NCI-H146 treated with DMSO at 0.1 percent for 48 hours (cell line): Measurements from ENCODE around the gene SERINC3.

Experiments used
- DNase-seq: peaks from one replicate; lab custom pipeline; 2025; ENCODE audit not compliant: unreplicated experiment; lab: John Stamatoyannopoulos, UW

The SERINC3 gene

GRCh38 chr20:44533928-44534327, 12.1 kb upstream of the SERINC3 start:
- DNase-seq = no peak

GRCh38 chr20:44532981-44533331, 11.1 kb upstream of the SERINC3 start:
- DNase-seq = no peak

DNA sequence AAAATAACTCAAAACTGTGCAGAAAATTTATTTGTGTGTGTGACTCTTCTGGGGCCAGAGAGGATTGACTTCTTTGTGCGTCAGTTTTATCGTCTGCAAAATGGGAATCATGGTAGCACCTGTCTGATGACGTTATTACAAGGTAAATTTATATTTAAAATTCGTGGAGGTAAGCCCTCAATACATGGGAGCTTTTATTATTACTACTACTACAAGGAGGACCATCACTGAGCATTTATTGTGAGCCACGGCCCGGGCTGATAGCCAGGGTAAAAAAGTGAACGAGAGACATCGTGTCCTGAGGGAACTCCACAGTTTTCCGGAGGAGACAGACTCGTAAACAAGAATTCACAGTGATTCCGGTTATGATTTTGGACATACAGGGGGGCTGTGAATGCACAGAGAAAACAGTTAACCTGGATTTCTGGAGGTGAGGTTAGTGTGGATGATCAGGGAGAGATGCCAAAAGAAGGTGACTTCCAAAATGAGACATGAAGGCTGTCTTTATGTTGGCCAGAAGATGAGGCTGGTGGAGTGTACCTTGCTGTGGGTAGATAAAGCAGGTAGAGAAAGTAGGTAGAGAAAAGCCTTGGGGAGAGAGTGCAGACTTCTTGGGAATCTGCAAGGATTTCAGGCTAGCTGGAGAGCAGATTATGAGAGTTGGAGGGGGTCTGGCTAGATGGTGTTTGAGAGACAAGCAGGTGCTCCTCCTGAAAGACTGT, 10.6 kb upstream of the SERINC3 start:
- DNase-seq = no peak

DNA sequence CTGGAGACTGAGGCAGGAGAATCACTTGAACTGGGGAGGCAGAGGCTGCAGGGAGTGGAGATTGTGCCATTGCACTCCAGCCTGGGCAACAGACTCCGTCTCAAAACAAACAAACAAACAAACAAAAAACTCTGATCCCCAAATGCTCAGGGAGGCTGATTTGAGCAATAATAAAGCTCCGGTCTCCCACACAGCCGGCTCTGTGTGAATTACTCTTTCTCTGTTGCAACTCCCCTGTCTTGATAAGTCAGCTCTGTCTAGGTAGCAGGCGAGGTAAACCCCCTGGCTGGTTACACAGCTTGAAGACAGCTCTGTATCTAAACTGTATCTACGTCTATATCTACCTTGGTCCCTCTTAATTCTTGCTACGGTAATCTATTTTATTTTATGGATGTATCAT, 6.4 kb upstream of the SERINC3 start:
- DNase-seq = no peak

- DNase-seq = no peak
Observed at GRCh38 chr20:44527716-44528199, 5.9 kb upstream of the SERINC3 start.

DNA sequence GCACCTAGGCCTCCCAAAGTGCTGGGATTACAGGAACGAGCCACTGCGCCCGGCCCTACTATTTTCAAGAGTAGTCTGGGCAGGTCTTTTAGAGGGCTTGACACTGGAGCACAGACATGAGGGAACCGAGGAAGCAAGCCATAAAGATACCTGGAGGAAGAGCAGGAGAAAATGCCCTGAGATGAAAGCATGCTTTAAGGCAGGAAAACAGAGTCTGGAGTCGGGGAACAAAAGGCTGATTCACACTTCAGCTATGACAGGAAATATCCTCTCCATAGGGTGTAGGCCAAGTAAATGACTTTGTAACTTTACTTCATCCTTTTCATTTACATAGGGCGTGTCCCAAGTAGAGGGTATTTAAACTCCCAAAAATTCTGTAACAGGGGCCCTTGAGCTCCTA, 4.3 kb upstream of the SERINC3 start:
- DNase-seq = no peak

- DNase-seq = no peak
Observed at GRCh38 chr20:44523746-44524145, 1.9 kb upstream of the SERINC3 start.

- DNase-seq = no peak
Observed at GRCh38 chr20:44522841-44523240, 971 bp upstream of the SERINC3 start.

GRCh38 chr20:44520881-44521280, 989 bp downstream of the SERINC3 start:
- DNase-seq = no peak

- no peak for DNase-seq
Observed at GRCh38 chr20:44518248-44518647, 3.6 kb downstream of the SERINC3 start.

GRCh38 chr20:44517454-44517853, 4.4 kb downstream of the SERINC3 start:
- no peak for DNase-seq

- DNase-seq = no peak
Observed at GRCh38 chr20:44516491-44516890, 5.4 kb downstream of the SERINC3 start.

- DNase-seq = no peak
Observed at GRCh38 chr20:44513871-44514270, 8.0 kb downstream of the SERINC3 start.

DNA sequence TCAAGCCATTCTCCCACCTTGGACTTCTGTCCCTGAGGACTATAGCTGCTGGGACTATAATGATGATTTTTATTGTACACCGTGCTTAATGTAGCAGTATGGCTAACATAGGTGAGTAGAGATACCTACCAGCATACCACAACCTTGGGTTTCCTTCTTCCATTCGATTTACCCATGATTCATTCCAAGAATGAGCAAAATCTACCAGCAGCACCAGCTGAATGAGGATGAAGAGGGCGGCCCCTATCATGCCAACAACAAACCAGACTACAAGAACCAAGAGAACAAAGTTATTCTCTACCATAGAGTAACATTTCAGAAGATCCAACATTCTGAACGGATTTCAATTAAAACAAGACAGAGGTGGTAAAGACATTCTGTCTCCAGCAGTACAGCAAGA, 12.1 kb downstream of the SERINC3 start:
- no peak for DNase-seq

DNA sequence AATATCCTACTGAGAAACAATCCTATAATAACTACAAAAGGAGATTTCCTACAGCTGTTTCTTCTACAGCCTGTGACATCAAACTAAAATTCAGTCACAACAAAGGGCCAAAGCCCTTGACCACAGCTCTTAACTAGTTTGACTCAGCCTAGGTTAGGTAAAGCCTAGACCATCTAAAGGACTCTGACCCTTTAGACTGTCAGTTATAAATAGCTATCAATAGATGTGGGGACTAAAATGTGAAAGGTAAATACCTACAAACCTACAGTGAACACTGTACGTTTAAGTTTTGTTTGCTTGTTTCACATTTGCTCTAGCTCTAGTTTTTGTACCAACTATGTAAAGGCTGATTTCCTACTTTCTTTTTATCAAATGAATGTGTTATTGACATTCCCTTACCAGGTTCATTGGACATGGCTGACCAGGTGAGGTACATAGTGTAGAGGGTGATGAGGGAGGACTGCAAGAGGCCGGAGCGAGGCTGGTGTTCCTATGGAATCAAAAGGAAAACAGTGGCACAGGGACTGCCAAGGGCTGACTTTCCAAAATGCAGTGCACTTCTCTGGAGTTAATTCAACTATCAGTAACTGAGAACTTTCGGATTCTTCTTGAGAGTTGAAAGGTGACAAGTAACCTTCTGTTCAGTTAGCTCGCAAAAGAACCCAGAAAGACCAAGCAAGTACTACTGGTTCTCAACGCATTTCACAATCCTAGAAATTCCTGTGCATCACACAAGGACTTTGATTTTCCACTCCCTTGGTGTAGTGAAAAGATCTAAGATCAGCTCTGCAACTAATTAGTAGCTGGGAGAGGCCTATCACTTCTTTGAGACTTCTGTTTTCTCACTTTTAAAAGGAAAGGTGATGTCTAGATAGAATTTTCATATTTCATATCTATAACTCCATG, 17.2 kb downstream of the SERINC3 start:
- DNase-seq = no peak

- no peak for DNase-seq
Observed at GRCh38 chr20:44502968-44503367, 18.9 kb downstream of the SERINC3 start.

DNA sequence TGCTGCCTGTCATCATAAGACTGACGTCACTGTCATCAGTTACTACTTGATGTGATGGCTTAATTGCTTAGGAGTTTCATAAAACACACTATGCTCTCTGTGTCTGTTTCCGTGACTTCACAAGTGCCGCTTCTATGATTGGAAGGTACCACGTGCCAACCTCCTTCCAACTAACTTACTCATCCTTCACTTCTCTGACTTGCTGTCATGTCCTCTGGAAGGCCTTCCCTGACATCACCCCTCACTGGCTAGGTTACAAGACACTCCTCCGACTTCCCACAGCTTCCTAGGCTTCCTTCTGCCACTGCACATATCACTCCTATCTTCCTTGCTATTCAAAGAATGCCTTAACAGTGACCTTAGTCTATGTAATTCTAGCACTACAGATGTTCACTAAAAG, 20.4 kb downstream of the SERINC3 start:
- no peak for DNase-seq

DNA sequence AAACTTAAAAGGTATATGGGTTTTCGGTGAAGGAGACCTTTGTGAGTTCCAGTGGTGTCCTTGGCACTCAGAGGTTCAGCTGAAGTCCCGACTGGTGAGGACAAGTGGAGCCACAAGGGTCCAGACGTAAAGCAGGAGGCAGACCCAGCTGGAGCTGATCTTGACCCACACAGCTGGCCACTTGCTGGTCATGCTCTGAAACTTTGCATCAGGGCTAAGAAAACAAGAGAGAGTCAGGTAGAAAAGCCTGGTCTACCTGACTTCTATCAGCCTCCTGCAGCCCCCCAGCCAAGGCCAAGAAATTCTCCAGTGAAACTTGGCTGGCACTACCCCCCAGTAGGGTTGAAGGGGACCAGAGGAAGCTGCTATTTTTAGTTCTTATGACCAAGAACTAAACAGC, 21.6 kb downstream of the SERINC3 start:
- DNase-seq = no peak

DNA sequence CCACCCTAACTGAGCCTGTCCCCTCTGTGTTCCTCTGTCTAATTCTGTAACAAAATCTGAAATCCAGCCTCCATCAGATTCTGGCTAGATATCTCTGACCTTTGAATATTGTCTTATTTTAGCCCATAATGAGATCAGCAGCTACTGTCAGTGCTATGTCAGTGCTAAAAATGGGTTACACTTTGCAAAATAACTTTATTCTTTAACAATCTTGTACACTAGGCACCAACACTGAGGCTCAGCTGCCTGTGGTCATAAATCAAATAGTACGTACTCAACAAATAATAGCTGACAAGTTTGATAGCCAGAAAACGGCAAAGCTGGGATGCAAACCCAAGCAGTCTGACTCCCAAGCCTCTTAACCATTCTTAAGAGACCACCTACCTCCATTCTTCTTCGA, 24.1 kb downstream of the SERINC3 start:
- no peak for DNase-seq

DNA sequence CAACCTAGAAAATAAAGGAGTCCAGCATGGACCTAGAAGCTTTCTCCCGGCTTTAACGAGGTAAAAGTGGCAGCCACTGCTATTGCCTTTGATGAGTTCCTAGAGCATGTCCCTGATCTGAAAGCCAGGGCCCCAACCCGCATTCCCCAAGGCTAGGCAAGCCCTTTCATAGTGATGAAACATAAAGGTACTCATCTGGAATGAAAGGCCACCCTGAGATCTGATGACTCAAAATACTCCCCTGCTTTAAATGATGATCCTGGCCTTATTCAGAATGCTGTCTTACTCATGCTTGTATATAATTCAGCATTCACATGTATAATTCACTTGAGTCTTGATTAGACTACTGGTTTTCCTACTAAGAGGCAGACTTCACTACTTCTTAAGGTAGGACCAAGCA, 24.9 kb downstream of the SERINC3 start:
- DNase-seq = no peak

DNA sequence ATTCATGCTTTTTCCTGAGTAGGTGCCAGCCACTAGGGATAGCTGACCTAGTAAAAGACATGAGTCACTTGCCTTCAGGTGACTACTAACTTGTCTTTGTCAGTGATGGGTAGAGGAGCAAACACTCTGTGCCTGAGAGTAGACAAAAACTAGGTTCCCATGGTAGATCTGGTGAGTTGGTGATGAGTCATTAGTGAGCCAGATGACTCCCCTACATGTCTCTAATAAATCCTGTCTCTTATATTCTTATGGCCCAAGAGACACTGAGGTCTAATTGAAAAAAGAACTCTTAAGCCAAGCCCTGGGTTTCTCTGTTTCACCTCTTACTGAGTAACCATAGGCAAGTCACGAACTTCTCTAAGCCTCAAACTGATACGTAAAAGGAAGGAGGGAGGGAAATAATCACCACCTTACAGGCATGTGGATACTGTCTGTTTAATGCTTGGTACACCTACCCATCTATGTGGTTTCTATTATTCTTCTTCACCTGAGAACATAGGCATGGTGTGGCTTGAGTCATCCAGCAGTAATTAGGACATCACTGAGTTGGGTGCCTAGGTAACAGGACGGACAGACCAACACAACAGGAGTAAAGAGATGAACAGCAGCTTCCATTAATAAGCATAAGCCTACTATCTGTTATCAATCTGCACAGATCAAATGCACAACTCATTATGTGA, 25.9 kb downstream of the SERINC3 start:
- no peak for DNase-seq

GRCh38 chr20:44495257-44495656, 26.6 kb downstream of the SERINC3 start:
- no peak for DNase-seq
